DND-41 (cell line): ENCODE measurements around the gene SERTAD4.

Experiments used
- ATAC-seq: fragments of 200-7000 bp; cut with Tn5 transposase; 3 replicates; pipeline ENCODE4 v1.9.1; 2021; ENCODE audit warnings: low read depth; ENCODE audit not compliant: insufficient read depth
- DNase-seq: peaks from one replicate; pipeline ENCODE4 v3.0.0-alpha.2; 2020
- H2AFZ ChIP-seq: 2 replicates; pipeline ENCODE4 v1.6.0; 2012; ENCODE audit warnings: low read depth, low read length
- H3K27ac ChIP-seq: 2 replicates; pipeline ENCODE4 v1.5.1; 2012; ENCODE audit warnings: low read length, inconsistent platforms
- H3K27me3 ChIP-seq: fragments of 200-600 bp; sonication (generic); 2 replicates; pipeline ENCODE4 v1.6.0; 2012; ENCODE audit warnings: low read length, mild to moderate bottlenecking, inconsistent platforms; ENCODE audit not compliant: insufficient read depth, poor library complexity
- H3K36me3 ChIP-seq: 2 replicates; pipeline ENCODE4 v1.5.1; 2012; ENCODE audit warnings: low read length, inconsistent platforms; ENCODE audit not compliant: insufficient read depth
- H3K4me1 ChIP-seq: 2 replicates; pipeline ENCODE4 v1.5.1; 2012; ENCODE audit warnings: mild to moderate bottlenecking, low read length; ENCODE audit not compliant: insufficient read depth
- H3K4me2 ChIP-seq: 2 replicates; pipeline ENCODE4 v1.6.0; 2012; ENCODE audit warnings: mild to moderate bottlenecking, moderate library complexity, low read length, inconsistent platforms; ENCODE audit not compliant: insufficient read depth
- H3K4me3 ChIP-seq, 2 experiments: fragments of 200-600 bp in 1 of 2; shearing (Covaris generic) in 1 of 2; 2 replicates each; pipeline ENCODE4 v1.5.1; 2012 to 2016; ENCODE audit warnings: inconsistent platforms in 2 of 2, low read length in 2 of 2, mild to moderate bottlenecking in 2 of 2, low read depth in 1 of 2, moderate library complexity in 1 of 2
- H3K79me2 ChIP-seq: 2 replicates; pipeline ENCODE4 v1.6.0; 2012; ENCODE audit warnings: low read length, inconsistent platforms; ENCODE audit not compliant: insufficient read depth
- H3K9ac ChIP-seq: 2 replicates; pipeline ENCODE4 v1.6.0; 2012; ENCODE audit warnings: low read depth, mild to moderate bottlenecking, inconsistent platforms, low read length, moderate library complexity
- H3K9me3 ChIP-seq: 2 replicates; pipeline ENCODE4 v1.5.1; 2012; ENCODE audit warnings: low read length, moderate library complexity, mild to moderate bottlenecking, inconsistent platforms; ENCODE audit not compliant: insufficient read depth, severe bottlenecking
- H4K20me1 ChIP-seq: 2 replicates; pipeline ENCODE4 v1.6.0; 2012; ENCODE audit warnings: low read length; ENCODE audit not compliant: insufficient read depth
- CTCF ChIP-seq: IDR thresholded peaks from 2 replicates; pipeline ENCODE4 v1.5.1; 2012; ENCODE audit warnings: borderline replicate concordance, low read length, moderate library complexity, mild to moderate bottlenecking; ENCODE audit not compliant: poor library complexity, severe bottlenecking; ENCODE audit errors: extremely low read depth
- EZH2 ChIP-seq: IDR thresholded peaks from 3 replicates; pipeline ENCODE4 v1.6.1; 2012; ENCODE audit warnings: borderline replicate concordance, low read depth, mild to moderate bottlenecking, moderate library complexity, low read length, inconsistent platforms; ENCODE audit not compliant: severe bottlenecking

The SERTAD4 gene

GRCh38 chr1:210239349-210240111 is 6.9 kb downstream of the SERTAD4 start:
- DNase-seq = no peak
- Histone ChIP-seq H3K36me3 (no peaks in the 10 kb centered on the region), H3K4me1 (no peaks in the 10 kb centered on the region), H3K27me3 (peaks cover 15% of the 10 kb centered on the region), H3K27ac (no peak overlapping the region), H4K20me1 (no peaks in the 10 kb centered on the region), H3K4me2 (no peak overlapping the region), H3K9me3 (no peaks in the 10 kb centered on the region), H3K9ac (no peak overlapping the region), H3K4me3 (no peak overlapping the region), H2AFZ (no peak overlapping the region), H3K79me2 (no peaks in the 10 kb centered on the region)
- ATAC-seq = no peak
- TF ChIP-seq CTCF = no peak
- TF ChIP-seq EZH2 = no peak

GRCh38 chr1:210241121-210241520 is 8.5 kb downstream of the SERTAD4 start:
- ATAC-seq = no peak
- H2AFZ ChIP-seq = no peak overlapping the region
- H4K20me1 ChIP-seq = no peaks in the 10 kb centered on the region
- no peak for TF ChIP-seq CTCF
- TF ChIP-seq EZH2 = no peak
- no peak overlapping the region for H3K9ac ChIP-seq
- no peak overlapping the region for H3K4me2 ChIP-seq
- H3K79me2 ChIP-seq = no peaks in the 10 kb centered on the region
- no peaks in the 10 kb centered on the region for H3K9me3 ChIP-seq
- no peak for DNase-seq
- no peaks in the 10 kb centered on the region for H3K36me3 ChIP-seq
- no peak overlapping the region for H3K27ac ChIP-seq
- H3K27me3 ChIP-seq = peaks cover 5% of the 10 kb centered on the region
- no peaks in the 10 kb centered on the region for H3K4me1 ChIP-seq
- H3K4me3 ChIP-seq = no peak overlapping the region

GRCh38 chr1:210244746-210245367 is 12.3 kb downstream of the SERTAD4 start:
- Histone ChIP-seq H3K4me1 (no peaks in the 10 kb centered on the region), H3K9ac (no peak overlapping the region), H3K27ac (no peak overlapping the region), H3K79me2 (no peaks in the 10 kb centered on the region), H4K20me1 (no peaks in the 10 kb centered on the region), H3K9me3 (no peaks in the 10 kb centered on the region), H3K27me3 (peaks cover 5% of the 10 kb centered on the region), H3K36me3 (no peaks in the 10 kb centered on the region), H3K4me2 (no peak overlapping the region), H2AFZ (no peak overlapping the region), H3K4me3 (no peak overlapping the region)
- no peak for DNase-seq
- ATAC-seq = no peak
- TF ChIP-seq EZH2 = no peak
- TF ChIP-seq CTCF = no peak
